ENCODE data around the gene CIP2A.
"Not testable (repeated sequence)": the region's sequence is repeated elsewhere in the genome, so short reads cannot be mapped to it uniquely, and the experiment has no call there.

Gene CIP2A

GRCh38 chr3:108589081-108589997, at the start of gene CIP2A, which contains the start of gene DZIP3:
Gene CIP2A, minus strand, starts transcription at chr3:108589438. Its CDS starts 63 bp downstream, at chr3:108589375.
Gene DZIP3, plus strand, starts transcription at chr3:108589722. Its CDS starts 15,685 bp downstream, at chr3:108605407.
- TF ChIP-seq, protein P1, sequence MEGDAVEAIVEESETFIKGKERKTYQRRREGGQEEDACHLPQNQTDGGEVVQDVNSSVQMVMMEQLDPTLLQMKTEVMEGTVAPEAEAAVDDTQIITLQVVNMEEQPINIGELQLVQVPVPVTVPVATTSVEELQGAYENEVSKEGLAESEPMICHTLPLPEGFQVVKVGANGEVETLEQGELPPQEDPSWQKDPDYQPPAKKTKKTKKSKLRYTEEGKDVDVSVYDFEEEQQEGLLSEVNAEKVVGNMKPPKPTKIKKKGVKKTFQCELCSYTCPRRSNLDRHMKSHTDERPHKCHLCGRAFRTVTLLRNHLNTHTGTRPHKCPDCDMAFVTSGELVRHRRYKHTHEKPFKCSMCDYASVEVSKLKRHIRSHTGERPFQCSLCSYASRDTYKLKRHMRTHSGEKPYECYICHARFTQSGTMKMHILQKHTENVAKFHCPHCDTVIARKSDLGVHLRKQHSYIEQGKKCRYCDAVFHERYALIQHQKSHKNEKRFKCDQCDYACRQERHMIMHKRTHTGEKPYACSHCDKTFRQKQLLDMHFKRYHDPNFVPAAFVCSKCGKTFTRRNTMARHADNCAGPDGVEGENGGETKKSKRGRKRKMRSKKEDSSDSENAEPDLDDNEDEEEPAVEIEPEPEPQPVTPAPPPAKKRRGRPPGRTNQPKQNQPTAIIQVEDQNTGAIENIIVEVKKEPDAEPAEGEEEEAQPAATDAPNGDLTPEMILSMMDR (IDR thresholded peaks at IDR 0.05): no peak
- no peak for TF ChIP-seq ZFX (IDR thresholded peaks at IDR 0.05; ENCODE audit: borderline replicate concordance)
- H3K27ac ChIP-seq: peak within 1 kb of the TSS; percentile 86

GRCh38 chr3:108629974-108630373, 40.7 kb upstream of the CIP2A start:
- no peak for TF ChIP-seq ZFX (IDR thresholded peaks at IDR 0.05; ENCODE audit: borderline replicate concordance)
- TF ChIP-seq, protein P1 (IDR thresholded peaks at IDR 0.05): no peak
- 0 out of 2 replicates have a peak overlapping the region, but pooled peaks have one; percentile 2 for H3K27ac ChIP-seq

- H3K27ac ChIP-seq: no peak overlapping the region
Measured at GRCh38 chr3:108623504-108623903, 34.3 kb upstream of the CIP2A start.

GRCh38 chr3:108620250-108620649, 31.0 kb upstream of the CIP2A start:
- no peak overlapping the region for H3K27ac ChIP-seq
- TF ChIP-seq, protein P1 (IDR thresholded peaks at IDR 0.05): no peak
- no peak for TF ChIP-seq ZFX (IDR thresholded peaks at IDR 0.05; ENCODE audit: borderline replicate concordance)

More at GRCh38 chr3:108623504-108623903, 34.3 kb upstream of the CIP2A start:
- TF ChIP-seq ZFX (IDR thresholded peaks at IDR 0.05; ENCODE audit: borderline replicate concordance): no peak
- TF ChIP-seq, protein P1 (IDR thresholded peaks at IDR 0.05): no peak

DNA sequence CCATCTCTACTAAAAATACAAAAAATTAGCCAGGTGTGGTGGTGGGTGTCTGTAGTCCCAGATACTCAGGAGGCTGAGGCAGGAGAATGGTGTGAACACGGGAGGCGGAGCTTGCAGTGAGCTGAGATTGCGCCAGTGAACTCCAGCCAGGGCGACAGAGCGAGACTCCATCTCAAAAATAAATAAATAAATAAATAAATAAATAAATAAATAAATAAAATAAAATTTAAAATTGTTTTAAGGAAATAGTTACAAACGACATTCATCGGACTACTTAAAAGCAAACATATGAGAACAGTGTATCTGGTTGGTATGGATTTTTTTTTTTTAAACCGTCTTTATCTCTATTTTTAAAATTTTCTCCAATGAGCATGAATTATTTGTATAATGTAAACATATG, 26.9 kb upstream of the CIP2A start:
- H3K27ac ChIP-seq: not testable (repeated sequence)

GRCh38 chr3:108610651-108611050, 21.4 kb upstream of the CIP2A start:
- H3K27ac ChIP-seq: no peak overlapping the region

DNA sequence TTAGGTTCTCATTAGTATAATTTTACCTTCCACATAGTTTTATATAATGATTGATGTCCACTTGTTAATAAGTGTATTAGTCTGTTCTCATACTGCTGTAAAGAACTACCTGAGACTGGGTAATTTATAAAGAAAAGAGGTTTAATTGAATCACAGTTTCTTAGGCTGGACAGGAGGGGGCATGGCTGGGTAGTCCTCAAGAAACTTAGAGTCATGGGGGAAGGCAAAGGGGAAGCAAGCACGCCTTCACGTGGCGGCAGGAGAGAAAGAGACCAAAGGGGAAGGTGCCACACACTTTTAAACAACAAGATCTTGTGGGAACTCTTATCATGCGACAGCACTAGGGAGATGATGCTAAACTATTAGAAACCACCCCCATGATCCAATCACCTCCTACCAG, 19.5 kb upstream of the CIP2A start:
- H3K27ac ChIP-seq: no peak overlapping the region
- TF ChIP-seq, protein P1 (IDR thresholded peaks at IDR 0.05): no peak
- no peak for TF ChIP-seq ZFX (IDR thresholded peaks at IDR 0.05; ENCODE audit: borderline replicate concordance)

More at GRCh38 chr3:108610651-108611050, 21.4 kb upstream of the CIP2A start:
- TF ChIP-seq, protein P1 (IDR thresholded peaks at IDR 0.05): no peak
- TF ChIP-seq ZFX (IDR thresholded peaks at IDR 0.05; ENCODE audit: borderline replicate concordance): no peak
